GM12878 (cell line): ENCODE results near the gene OTOGL. TPM values are rescaled to one million over a fixed set of nuclear protein-coding genes. Genes with fewer than 3 reads are reported as not detected.

Experiments
- ATAC-seq: fragments of 200-7000 bp; cut with Tn5 transposase; 3 replicates; pipeline ENCODE4 v1.9.1; 2020; ENCODE audit warnings: mild to moderate bottlenecking, moderate library complexity
- BruUV-seq: library from RNA; stranded (reverse); fragments of 400-500 nt; replicated peaks from 2 replicates; lab custom pipeline; 2021; lab: Mats Ljungman, UMichigan
- CTCF ChIA-PET: fragments of 300-600 bp; sonication (Branson Sonifier 250); formaldehyde crosslinking; extraction: SDS; loops from one replicate; lab custom pipeline; 2021; ENCODE audit warnings: inconsistent platforms; lab: Yijun Ruan, JAX
- POLR2A ChIA-PET: fragments of 350-600 bp; formaldehyde crosslinking; extraction: SDS; loops from one replicate; lab custom pipeline; 2021; ENCODE audit warnings: inconsistent platforms; lab: Charles Lee
- RAD21 ChIA-PET: fragments of 300-600 bp; sonication (Branson Sonifier 250); formaldehyde crosslinking; loops from one replicate; lab custom pipeline; 2023; ENCODE audit warnings: antibody characterized with exemption; ENCODE audit not compliant: unreplicated experiment; lab: Charles Lee
- SMC1A ChIA-PET: fragments of 300-600 bp; sonication (Branson Sonifier 250); formaldehyde crosslinking; loops from one replicate; lab custom pipeline; 2023; ENCODE audit not compliant: unreplicated experiment, uncharacterized antibody; lab: Charles Lee
- DNase-seq: peaks from one replicate; pipeline ENCODE4 v3.0.0-alpha.2; 2011; ENCODE audit warnings: low read depth, low spot score
- FAIRE-seq: peaks from 3 replicates; lab custom pipeline; 2011; peaks lifted over from hg19 to GRCh38; lab: Jason Lieb, UNC
- H2AFZ ChIP-seq: 2 replicates; pipeline ENCODE4 v1.6.0; 2011; ENCODE audit warnings: low read depth, low read length, control low read depth; ENCODE audit not compliant: control insufficient read depth
- H3K27ac ChIP-seq: 2 replicates; pipeline ENCODE4 v1.5.1; 2011; ENCODE audit warnings: control low read depth; ENCODE audit not compliant: control insufficient read depth, insufficient read depth
- H3K27me3 ChIP-seq, 2 experiments: replicated peaks in 1 of 2; 2 replicates each; pipeline versions ENCODE4 v1.6.0 to v1.6.1; 2011; ENCODE audit warnings: low read length in 1 of 2; ENCODE audit not compliant: control insufficient read depth in 2 of 2, insufficient read depth in 2 of 2
- H3K36me3 ChIP-seq, 2 experiments: 2 replicates each; pipeline ENCODE4 v1.5.1; 2011; ENCODE audit warnings: low read length in 1 of 2; ENCODE audit not compliant: control insufficient read depth in 2 of 2, insufficient read depth in 2 of 2
- H3K4me1 ChIP-seq: 2 replicates; pipeline ENCODE4 v1.6.1; 2011; ENCODE audit warnings: mild to moderate bottlenecking, low read length, moderate library complexity, mixed read lengths; ENCODE audit not compliant: control insufficient read depth, insufficient read depth
- H3K4me2 ChIP-seq: 2 replicates; pipeline ENCODE4 v1.6.0; 2011; ENCODE audit warnings: control low read depth; ENCODE audit not compliant: control insufficient read depth, insufficient read depth
- H3K4me3 ChIP-seq: fragments of 200-600 bp; sonication (generic); 2 replicates; pipeline ENCODE4 v1.5.1; 2016
- H3K79me2 ChIP-seq: 2 replicates; pipeline ENCODE4 v1.6.0; 2011; ENCODE audit warnings: low read length; ENCODE audit not compliant: control insufficient read depth, insufficient read depth
- H3K9ac ChIP-seq: 2 replicates; pipeline ENCODE4 v1.8.0; 2011; ENCODE audit warnings: low read length, control low read depth, mixed read lengths; ENCODE audit not compliant: control insufficient read depth, insufficient read depth
- H3K9me3 ChIP-seq: replicated peaks from 3 replicates; pipeline ENCODE4 v1.5.1; 2011; ENCODE audit warnings: mild to moderate bottlenecking, low read length; ENCODE audit not compliant: control insufficient read depth, insufficient read depth
- H4K20me1 ChIP-seq: 2 replicates; pipeline ENCODE4 v1.6.0; 2011; ENCODE audit not compliant: control insufficient read depth, insufficient read depth
- E2F4 ChIP-seq: IDR thresholded peaks from 2 replicates; pipeline ENCODE4 v1.6.1; 2012; ENCODE audit warnings: low read depth, low read length, improper control_type of control experiment
- MYB ChIP-seq: fragments of 150-350 bp; IDR thresholded peaks from 2 replicates; pipeline ENCODE4 v1.6.1; 2014; ENCODE audit warnings: mild to moderate bottlenecking, low read depth, low read length, borderline replicate concordance
- PKNOX1 ChIP-seq: fragments of 450-650 bp; IDR thresholded peaks from 2 replicates; pipeline ENCODE4 v1.6.1; 2016; ENCODE audit warnings: mild to moderate bottlenecking
- PRDM15 ChIP-seq: fragments of 450-650 bp; formaldehyde crosslinking; IDR thresholded peaks from 2 replicates; pipeline ENCODE4 v1.4.0; 2020; ENCODE audit warnings: mild to moderate bottlenecking, moderate library complexity
- SMAD5 ChIP-seq: IDR thresholded peaks from 2 replicates; pipeline ENCODE4 v1.6.1; 2016; ENCODE audit warnings: antibody characterized with exemption, low read depth
- ZNF592 ChIP-seq: fragments of 450-650 bp; IDR thresholded peaks from 2 replicates; pipeline ENCODE4 v1.6.1; 2017; ENCODE audit warnings: mild to moderate bottlenecking, moderate library complexity
- WGBS: methylation state at CpG from one replicate; pipeline ENCODE4 v1.1.6; 2016; ENCODE audit warnings: low lambda C conversion rate; ENCODE audit not compliant: insufficient replicate concordance, insufficient coverage; ENCODE audit errors: missing lambda C conversion rate; 5-methylcytosine and 5-hydroxymethylcytosine counted together
- in situ Hi-C: fragments of 300-500 bp; cut with MboI; formaldehyde crosslinking; loops from 9 replicates; pipeline ENCODE4 v1.14.3; 2018; ENCODE audit warnings: mixed read lengths
- intact Hi-C: fragments of 100-400 bp; cut with micrococcal nuclease; formaldehyde crosslinking; loops from one replicate; pipeline ENCODE4 v1.14.2; 2022; ENCODE audit not compliant: unreplicated experiment
- polyA plus RNA-seq, 11 experiments: library from polyadenylated mRNA; depleted of rRNA in 4 of 11; unstranded in 6 of 11; stranded (reverse) in 5 of 11; fragments of >200 nt; fragmentation: Nextera tagmentation in 4 of 11; fragmentation: Illumina TruSeq in 1 of 11; extraction: Ambion mirVana in 4 of 11; extraction: Trizol in 1 of 11; gene quantifications; 1 replicate in 1 of 11; 2 replicates in 10 of 11; pipeline versions ENCODE4 v1.2.1 to v1.2.3, GENCODE V29; 2011 to 2016; ENCODE audit warnings: inconsistent platforms in 2 of 11, missing spikeins in 2 of 11, low read depth in 1 of 11
- total RNA-seq, 4 experiments: library from RNA; depleted of rRNA in 3 of 4; stranded (reverse); fragments of >200 nt in 3 of 4; fragmentation: Illumina TruSeq in 1 of 4; extraction: Trizol in 1 of 4; gene quantifications; 2 replicates each; pipeline versions ENCODE4 v1.2.1 to v1.2.3, GENCODE V29; 2013 to 2021

OTOGL gene
- total and polyA plus RNA-seq, 10 of the 15 experiments (the other 5 are each of a cell fraction or from before 2014, with no cell fraction given): 0.04 to 3.7 (median 0.27) TPM

- FAIRE-seq (no peak), DNase-seq (no peak), ATAC-seq (no peak)
- H2AFZ ChIP-seq: no peak overlapping the region
- no peaks in the 10 kb centered on the region for H3K36me3 ChIP-seq
- ChIA-PET SMC1A (no interaction called here), RAD21 (interaction anchor here (1.0 kb wide), 1 partner anchor 12 kb away, joined by 3 read pairs; no protein-coding TSS in a partner anchor), POLR2A (no interaction called here), CTCF (interaction anchor here (1.2 kb wide), 1 partner anchor 21 kb away, joined by 3 read pairs; no protein-coding TSS in a partner anchor)
- H3K27me3 ChIP-seq: no peaks in the 10 kb centered on the region
- no peak overlapping the region for H3K4me3 ChIP-seq
- no TSS peak for BruUV-seq
- H3K4me1 ChIP-seq: no peaks in the 10 kb centered on the region
- no peak overlapping the region for H3K27ac ChIP-seq
- intact Hi-C loops: no loop called here
- TF ChIP-seq SMAD5 (no peak), E2F4 (no peak)
- H3K9ac ChIP-seq: no peak overlapping the region
- in situ Hi-C loops: no loop called here
- H3K4me2 ChIP-seq: no peak overlapping the region
- no peaks in the 10 kb centered on the region for H3K9me3 ChIP-seq
- H4K20me1 ChIP-seq: no peaks in the 10 kb centered on the region
- no peaks in the 10 kb centered on the region for H3K79me2 ChIP-seq
Observed at GRCh38 chr12:80165746-80166145, 66.4 kb downstream of the OTOGL start.

- no peaks in the 10 kb centered on the region for H3K9me3 ChIP-seq
- no peaks in the 10 kb centered on the region for H3K36me3 ChIP-seq
- H4K20me1 ChIP-seq: no peaks in the 10 kb centered on the region
- intact Hi-C loops (no loop called here), in situ Hi-C loops (no loop called here)
- ATAC-seq (no peak), DNase-seq (no peak), FAIRE-seq (no peak)
- no peaks in the 10 kb centered on the region for H3K27me3 ChIP-seq
- CTCF ChIA-PET: interaction anchor here (1.2 kb wide), 1 partner anchor 20 kb away, joined by 3 read pairs; no protein-coding TSS in a partner anchor
- no peak overlapping the region for H3K4me3 ChIP-seq
- no peak overlapping the region for H3K27ac ChIP-seq
- no peak overlapping the region for H3K9ac ChIP-seq
- POLR2A ChIA-PET: no interaction called here
- SMC1A ChIA-PET: interaction anchor here (0.7 kb wide), 1 partner anchor 639 kb away, joined by 3 read pairs; no protein-coding TSS in a partner anchor
- H3K79me2 ChIP-seq: no peaks in the 10 kb centered on the region
- no peak overlapping the region for H3K4me2 ChIP-seq
- H2AFZ ChIP-seq: no peak overlapping the region
- no peaks in the 10 kb centered on the region for H3K4me1 ChIP-seq
- no TSS peak for BruUV-seq
- RAD21 ChIA-PET: interaction anchor here (1.0 kb wide), 1 partner anchor 13 kb away, joined by 3 read pairs; no protein-coding TSS in a partner anchor
- 0% methylated on average over 2 of the region's 2 CpGs for WGBS
- TF ChIP-seq MYB: no peak
- no peak for TF ChIP-seq PKNOX1
- no peak for TF ChIP-seq ZNF592
- no peak for TF ChIP-seq PRDM15
Observed at GRCh38 chr12:80166751-80167150, 67.4 kb downstream of the OTOGL start.
